ENCODE data around the gene EHD2. TPM values are rescaled to one million over a fixed set of nuclear protein-coding genes. Genes with fewer than 3 reads are reported as not detected.

Gene EHD2
- polyA plus RNA-seq, 1 donor from 2014 or later = not detected

GRCh38 chr19:47767349-47767748 is 54.1 kb downstream of the EHD2 start:
- Histone ChIP-seq H2AFZ (ENCODE audit: low read depth, low read length) (no peak overlapping the region), H4K20me1 (ENCODE audit: insufficient read depth) (no peaks in the 10 kb centered on the region), H3K4me3 (ENCODE audit: low read length) (no peak overlapping the region), H3F3A (ENCODE audit: insufficient read depth, low read length, poor library complexity, severe bottlenecking) (no peaks in the 10 kb centered on the region), H3K9ac (ENCODE audit: low read length) (no peak overlapping the region), H3K9me3 (ENCODE audit: low read length) (no peaks in the 10 kb centered on the region), H3K36me3 (ENCODE audit: insufficient read depth, low read length) (no peaks in the 10 kb centered on the region), H3K9me2 (ENCODE audit: insufficient read depth, low read length) (no peaks in the 10 kb centered on the region), H3K27ac (ENCODE audit: low read length) (no peak overlapping the region), H3K79me2 (replicated peaks; ENCODE audit: insufficient read depth, low read length) (no peaks in the 10 kb centered on the region), H3K27me3 (ENCODE audit: insufficient read depth, low read depth, low read length) (no peaks in the 10 kb centered on the region), H3K4me2 (ENCODE audit: low read length) (no peak overlapping the region)
- TF ChIP-seq REST (IDR thresholded peaks at IDR 0.05; ENCODE audit: borderline replicate concordance) (no peak), EP300 (conservative IDR thresholded peaks at IDR 0.05; ENCODE audit: poor library complexity, severe bottlenecking) (no peak), MXI1 (conservative IDR thresholded peaks at IDR 0.05; ENCODE audit: poor library complexity, severe bottlenecking) (no peak), SMC3 (conservative IDR thresholded peaks at IDR 0.05; ENCODE audit: poor library complexity) (no peak), TAF1 (IDR thresholded peaks at IDR 0.05; ENCODE audit: low read depth) (no peak), POLR2AphosphoS5 (IDR thresholded peaks at IDR 0.05) (no peak), RAD21 (conservative IDR thresholded peaks at IDR 0.05) (no peak), CTCF (IDR thresholded peaks at IDR 0.05; ENCODE audit: poor library complexity, severe bottlenecking) (no peak), EZH2 (IDR thresholded peaks at IDR 0.05; ENCODE audit: borderline replicate concordance, insufficient read depth, low read length, poor library complexity, severe bottlenecking) (no peak)

- H3K36me3 ChIP-seq (ENCODE audit: insufficient read depth, low read length) = no peaks in the 10 kb centered on the region
- H3K9ac ChIP-seq (ENCODE audit: low read length) = no peak overlapping the region
- no peak for TF ChIP-seq CTCF (IDR thresholded peaks at IDR 0.05; ENCODE audit: poor library complexity, severe bottlenecking)
- TF ChIP-seq SMC3 (conservative IDR thresholded peaks at IDR 0.05; ENCODE audit: poor library complexity) = no peak
- no peak for TF ChIP-seq EP300 (conservative IDR thresholded peaks at IDR 0.05; ENCODE audit: poor library complexity, severe bottlenecking)
- no peak for TF ChIP-seq EZH2 (IDR thresholded peaks at IDR 0.05; ENCODE audit: borderline replicate concordance, insufficient read depth, low read length, poor library complexity, severe bottlenecking)
- TF ChIP-seq MXI1 (conservative IDR thresholded peaks at IDR 0.05; ENCODE audit: poor library complexity, severe bottlenecking) = no peak
- no peak for TF ChIP-seq REST (IDR thresholded peaks at IDR 0.05; ENCODE audit: borderline replicate concordance)
- TF ChIP-seq POLR2AphosphoS5 (IDR thresholded peaks at IDR 0.05) = no peak
- no peaks in the 10 kb centered on the region for H4K20me1 ChIP-seq (ENCODE audit: insufficient read depth)
- no peak overlapping the region for H2AFZ ChIP-seq (ENCODE audit: low read depth, low read length)
- H3K4me2 ChIP-seq (ENCODE audit: low read length) = no peak overlapping the region
- H3K27ac ChIP-seq (ENCODE audit: low read length) = no peak overlapping the region
- no peak overlapping the region for H3K4me3 ChIP-seq (ENCODE audit: low read length)
- no peaks in the 10 kb centered on the region for H3K9me3 ChIP-seq (ENCODE audit: low read length)
- H3K27me3 ChIP-seq (ENCODE audit: insufficient read depth, low read depth, low read length) = no peaks in the 10 kb centered on the region
- no peaks in the 10 kb centered on the region for H3F3A ChIP-seq (ENCODE audit: insufficient read depth, low read length, poor library complexity, severe bottlenecking)
- no peaks in the 10 kb centered on the region for H3K9me2 ChIP-seq (ENCODE audit: insufficient read depth, low read length)
- H3K79me2 ChIP-seq (replicated peaks; ENCODE audit: insufficient read depth, low read length) = no peaks in the 10 kb centered on the region
Observed at GRCh38 chr19:47768604-47769003, 55.4 kb downstream of the EHD2 start.

Data from neural cell (in vitro differentiated cells).